GM21619 (cell line): ENCODE data around the gene CDC45.

Experiments
- ATAC-seq: cut with Tn5 transposase; IDR thresholded peaks from one replicate; pipeline ENCODE4 v1.9.1; 2021; ENCODE audit not compliant: unreplicated experiment

CDC45 gene

GRCh38 chr22:19494676-19495173 lies 15.0 kb downstream of the CDC45 start:
- ATAC-seq: no peak

- no peak for ATAC-seq
These were observed 16.0 kb downstream of the CDC45 start for GRCh38 chr22:19495562-19496323.

GRCh38 chr22:19496324-19496630 lies 16.6 kb downstream of the CDC45 start:
- ATAC-seq: no peak

- ATAC-seq: no peak
These were observed 17.5 kb downstream of the CDC45 start for GRCh38 chr22:19497245-19497644.

- no peak for ATAC-seq
These were observed 18.6 kb downstream of the CDC45 start for GRCh38 chr22:19498154-19498865.

- no peak for ATAC-seq
These were observed 19.1 kb downstream of the CDC45 start for GRCh38 chr22:19498866-19499190.

GRCh38 chr22:19499236-19499879 lies 19.6 kb downstream of the CDC45 start:
- no peak for ATAC-seq

GRCh38 chr22:19499880-19500242 lies 20.1 kb downstream of the CDC45 start:
- ATAC-seq: no peak

- ATAC-seq: no peak
These were observed 22.3 kb downstream of the CDC45 start for GRCh38 chr22:19501897-19502447.

- no peak for ATAC-seq
These were observed 23.6 kb downstream of the CDC45 start for GRCh38 chr22:19503367-19503766.

GRCh38 chr22:19503869-19504268 lies 24.1 kb downstream of the CDC45 start:
- ATAC-seq: no peak

- ATAC-seq: no peak
These were observed 25.4 kb downstream of the CDC45 start for GRCh38 chr22:19504900-19505734.

GRCh38 chr22:19505735-19506126 lies 26.0 kb downstream of the CDC45 start:
- no peak for ATAC-seq

GRCh38 chr22:19506212-19506611 lies 26.5 kb downstream of the CDC45 start:
- ATAC-seq: no peak

GRCh38 chr22:19507534-19507861 lies 27.8 kb downstream of the CDC45 start:
- no peak for ATAC-seq

- no peak for ATAC-seq
These were observed 28.5 kb downstream of the CDC45 start for GRCh38 chr22:19508024-19508776.

GRCh38 chr22:19509191-19509590 lies 29.5 kb downstream of the CDC45 start:
- ATAC-seq: no peak

GRCh38 chr22:19509923-19510322 lies 30.2 kb downstream of the CDC45 start:
- no peak for ATAC-seq

- ATAC-seq: no peak
These were observed 31.2 kb downstream of the CDC45 start for GRCh38 chr22:19510919-19511341.

GRCh38 chr22:19513823-19514222 lies 34.1 kb downstream of the CDC45 start:
- ATAC-seq: no peak
